ENCODE results near the gene KDELR3.
A peak's percentile ranks its signal among the peaks of the same experiment; 100 is the strongest.

Gene KDELR3

GRCh38 chr22:38426628-38427027 lies 41.3 kb upstream of the KDELR3 start:
- no peak for DNase-seq
- Histone ChIP-seq H4K12ac (ENCODE audit: low read depth, low read length) (no peak overlapping the region), H4K8ac (ENCODE audit: low read depth, low read length) (no peak overlapping the region), H3K9ac (ENCODE audit: low read length) (no peak overlapping the region), H3K27ac (ENCODE audit: low read depth, low read length) (no peak overlapping the region), H3K23ac (ENCODE audit: low read length) (no peak overlapping the region), H2BK5ac (ENCODE audit: low read depth, low read length, poor library complexity) (no peak overlapping the region), H2AFZ (ENCODE audit: insufficient read depth, low read length, poor library complexity) (no peak overlapping the region), H3K9me3 (ENCODE audit: insufficient read depth, low read depth, low read length) (no peaks in the 10 kb centered on the region), H3K4ac (ENCODE audit: low read depth, low read length) (no peak overlapping the region), H3K14ac (ENCODE audit: low read length) (no peak overlapping the region), H3K4me3 (ENCODE audit: low read depth, low read length) (no peak overlapping the region), H3K79me1 (ENCODE audit: low read length) (no peaks in the 10 kb centered on the region), H4K91ac (ENCODE audit: low read depth, low read length) (no peak overlapping the region), H3K4me2 (ENCODE audit: low read length) (no peak overlapping the region), H3K18ac (ENCODE audit: low read length) (no peak overlapping the region), H2AK5ac (ENCODE audit: low read length) (no peak overlapping the region), H3K79me2 (ENCODE audit: control insufficient read depth, insufficient read depth, low read length, poor library complexity) (no peaks in the 10 kb centered on the region), H3K27me3 (ENCODE audit: insufficient read depth, low read length) (no peaks in the 10 kb centered on the region), H2BK12ac (ENCODE audit: low read length) (no peak overlapping the region), H3K36me3 (ENCODE audit: control insufficient read depth in 1 of 2, insufficient read depth in 2 of 2, low read length in 2 of 2) (no peaks in the 10 kb centered on the region), H2BK120ac (ENCODE audit: insufficient read depth, low read length, poor library complexity) (no peak overlapping the region), H3K4me1 (ENCODE audit: control insufficient read depth in 1 of 2, insufficient read depth in 2 of 2, low read length in 2 of 2) (no peaks in the 10 kb centered on the region)
- WGBS (ENCODE audit: extremely low coverage, insufficient coverage, insufficient read length), result no CpG with 5 or more reads among the region's 17 CpGs

- H3K18ac ChIP-seq (ENCODE audit: low read length), result no peak overlapping the region
- no peak overlapping the region for H3K23ac ChIP-seq (ENCODE audit: low read length)
- no peak overlapping the region for H4K91ac ChIP-seq (ENCODE audit: low read depth, low read length)
- no peak overlapping the region for H3K4me2 ChIP-seq (ENCODE audit: low read length)
- H2BK5ac ChIP-seq (ENCODE audit: low read depth, low read length, poor library complexity), result no peak overlapping the region
- H3K79me1 ChIP-seq (ENCODE audit: low read length), result no peaks in the 10 kb centered on the region
- H2AK5ac ChIP-seq (ENCODE audit: low read length), result no peak overlapping the region
- no peak overlapping the region for H3K14ac ChIP-seq (ENCODE audit: low read length)
- H3K36me3 ChIP-seq (ENCODE audit: control insufficient read depth in 1 of 2, insufficient read depth in 2 of 2, low read length in 2 of 2), result no peaks in the 10 kb centered on the region
- no peak overlapping the region for H4K12ac ChIP-seq (ENCODE audit: low read depth, low read length)
- H2BK12ac ChIP-seq (ENCODE audit: low read length), result no peak overlapping the region
- no peaks in the 10 kb centered on the region for H3K79me2 ChIP-seq (ENCODE audit: control insufficient read depth, insufficient read depth, low read length, poor library complexity)
- H4K8ac ChIP-seq (ENCODE audit: low read depth, low read length), result no peak overlapping the region
- no peak overlapping the region for H2AFZ ChIP-seq (ENCODE audit: insufficient read depth, low read length, poor library complexity)
- no CpG with 5 or more reads among the region's 36 CpGs for WGBS (ENCODE audit: extremely low coverage, insufficient coverage, insufficient read length)
- no peaks in the 10 kb centered on the region for H3K9me3 ChIP-seq (ENCODE audit: insufficient read depth, low read depth, low read length)
- H3K4me1 ChIP-seq (ENCODE audit: control insufficient read depth in 1 of 2, insufficient read depth in 2 of 2, low read length in 2 of 2), result no peaks in the 10 kb centered on the region
- no peak overlapping the region for H3K4ac ChIP-seq (ENCODE audit: low read depth, low read length)
- no peaks in the 10 kb centered on the region for H3K27me3 ChIP-seq (ENCODE audit: insufficient read depth, low read length)
- DNase-seq, result no peak
- H3K9ac ChIP-seq (ENCODE audit: low read length), result no peak overlapping the region
- H2BK120ac ChIP-seq (ENCODE audit: insufficient read depth, low read length, poor library complexity), result no peak overlapping the region
- peak overlapping the region; percentile 13 for H3K4me3 ChIP-seq (ENCODE audit: low read depth, low read length)
- no peak overlapping the region for H3K27ac ChIP-seq (ENCODE audit: low read depth, low read length)
Measured at GRCh38 chr22:38427465-38427864, 40.4 kb upstream of the KDELR3 start.

- no peaks in the 10 kb centered on the region for H3K4me1 ChIP-seq (ENCODE audit: control insufficient read depth in 1 of 2, insufficient read depth in 2 of 2, low read length in 2 of 2)
- H3K9me3 ChIP-seq (ENCODE audit: insufficient read depth, low read depth, low read length), result no peaks in the 10 kb centered on the region
- no peak overlapping the region for H3K27ac ChIP-seq (ENCODE audit: low read depth, low read length)
- H3K4me3 ChIP-seq (ENCODE audit: low read depth, low read length), result no peak overlapping the region
- H2BK12ac ChIP-seq (ENCODE audit: low read length), result no peak overlapping the region
- no peaks in the 10 kb centered on the region for H3K27me3 ChIP-seq (ENCODE audit: insufficient read depth, low read length)
- H3K4ac ChIP-seq (ENCODE audit: low read depth, low read length), result no peak overlapping the region
- no peak overlapping the region for H3K23ac ChIP-seq (ENCODE audit: low read length)
- WGBS (ENCODE audit: extremely low coverage, insufficient coverage, insufficient read length), result no CpG with 5 or more reads among the region's 31 CpGs
- no peak overlapping the region for H3K14ac ChIP-seq (ENCODE audit: low read length)
- H2AK5ac ChIP-seq (ENCODE audit: low read length), result no peak overlapping the region
- H3K4me2 ChIP-seq (ENCODE audit: low read length), result no peak overlapping the region
- H3K79me2 ChIP-seq (ENCODE audit: control insufficient read depth, insufficient read depth, low read length, poor library complexity), result no peaks in the 10 kb centered on the region
- H4K8ac ChIP-seq (ENCODE audit: low read depth, low read length), result no peak overlapping the region
- H3K36me3 ChIP-seq (ENCODE audit: control insufficient read depth in 1 of 2, insufficient read depth in 2 of 2, low read length in 2 of 2), result no peaks in the 10 kb centered on the region
- H4K12ac ChIP-seq (ENCODE audit: low read depth, low read length), result no peak overlapping the region
- H3K9ac ChIP-seq (ENCODE audit: low read length), result no peak overlapping the region
- no peaks in the 10 kb centered on the region for H3K79me1 ChIP-seq (ENCODE audit: low read length)
- H2BK120ac ChIP-seq (ENCODE audit: insufficient read depth, low read length, poor library complexity), result no peak overlapping the region
- no peak overlapping the region for H2BK5ac ChIP-seq (ENCODE audit: low read depth, low read length, poor library complexity)
- H2AFZ ChIP-seq (ENCODE audit: insufficient read depth, low read length, poor library complexity), result no peak overlapping the region
- no peak overlapping the region for H4K91ac ChIP-seq (ENCODE audit: low read depth, low read length)
- no peak overlapping the region for H3K18ac ChIP-seq (ENCODE audit: low read length)
- no peak for DNase-seq
Measured at GRCh38 chr22:38427940-38428339, 40.0 kb upstream of the KDELR3 start.

GRCh38 chr22:38428714-38429113 lies 39.2 kb upstream of the KDELR3 start:
- no peak overlapping the region for H2AFZ ChIP-seq (ENCODE audit: insufficient read depth, low read length, poor library complexity)
- H3K79me1 ChIP-seq (ENCODE audit: low read length), result no peaks in the 10 kb centered on the region
- no peak overlapping the region for H3K27ac ChIP-seq (ENCODE audit: low read depth, low read length)
- no peak overlapping the region for H2BK5ac ChIP-seq (ENCODE audit: low read depth, low read length, poor library complexity)
- H3K9ac ChIP-seq (ENCODE audit: low read length), result no peak overlapping the region
- no peak overlapping the region for H3K18ac ChIP-seq (ENCODE audit: low read length)
- no peak overlapping the region for H4K12ac ChIP-seq (ENCODE audit: low read depth, low read length)
- no peak overlapping the region for H3K4me2 ChIP-seq (ENCODE audit: low read length)
- no peak overlapping the region for H2AK5ac ChIP-seq (ENCODE audit: low read length)
- no peaks in the 10 kb centered on the region for H3K27me3 ChIP-seq (ENCODE audit: insufficient read depth, low read length)
- WGBS (ENCODE audit: extremely low coverage, insufficient coverage, insufficient read length), result no CpG with 5 or more reads among the region's 2 CpGs
- H4K91ac ChIP-seq (ENCODE audit: low read depth, low read length), result no peak overlapping the region
- H2BK120ac ChIP-seq (ENCODE audit: insufficient read depth, low read length, poor library complexity), result no peak overlapping the region
- H3K23ac ChIP-seq (ENCODE audit: low read length), result no peak overlapping the region
- no peak overlapping the region for H3K14ac ChIP-seq (ENCODE audit: low read length)
- no peak overlapping the region for H3K4ac ChIP-seq (ENCODE audit: low read depth, low read length)
- no peaks in the 10 kb centered on the region for H3K9me3 ChIP-seq (ENCODE audit: insufficient read depth, low read depth, low read length)
- no peak for DNase-seq
- H2BK12ac ChIP-seq (ENCODE audit: low read length), result no peak overlapping the region
- H3K4me1 ChIP-seq (ENCODE audit: control insufficient read depth in 1 of 2, insufficient read depth in 2 of 2, low read length in 2 of 2), result no peaks in the 10 kb centered on the region
- no peaks in the 10 kb centered on the region for H3K79me2 ChIP-seq (ENCODE audit: control insufficient read depth, insufficient read depth, low read length, poor library complexity)
- H3K36me3 ChIP-seq (ENCODE audit: control insufficient read depth in 1 of 2, insufficient read depth in 2 of 2, low read length in 2 of 2), result no peaks in the 10 kb centered on the region
- H3K4me3 ChIP-seq (ENCODE audit: low read depth, low read length), result no peak overlapping the region
- H4K8ac ChIP-seq (ENCODE audit: low read depth, low read length), result no peak overlapping the region
